Neutrophil (primary cell): ENCODE results near the gene DVL3.

ENCODE experiments used
- H3K27ac ChIP-seq: fragments of 200-600 bp; sonication (generic); 2 replicates; pipeline ENCODE4 v1.5.1; 2016; ENCODE audit warnings: mild to moderate bottlenecking, moderate library complexity
- H3K27me3 ChIP-seq: fragments of 200-600 bp; sonication (generic); 2 replicates; pipeline ENCODE4 v1.6.0; 2016; ENCODE audit warnings: mild to moderate bottlenecking
- H3K36me3 ChIP-seq: fragments of 200-600 bp; sonication (generic); 2 replicates; pipeline ENCODE4 v1.5.1; 2017
- H3K4me1 ChIP-seq, 2 experiments: fragments of 200-600 bp in 1 of 2; sonication (generic) in 1 of 2; 1 replicate in 1 of 2; 2 replicates in 1 of 2; pipeline versions ENCODE4 v1.5.1 to v1.6.1; 2013 to 2016; ENCODE audit warnings: low read depth in 1 of 2, low read length in 1 of 2, mild to moderate bottlenecking in 1 of 2, moderate library complexity in 1 of 2; ENCODE audit not compliant: control insufficient read depth in 1 of 2, insufficient read depth in 1 of 2
- H3K4me3 ChIP-seq, 2 experiments: fragments of 200-600 bp in 1 of 2; sonication (generic) in 1 of 2; 1 replicate in 1 of 2; 2 replicates in 1 of 2; pipeline ENCODE4 v1.5.1; 2013 to 2016; ENCODE audit warnings: low read depth in 1 of 2, low read length in 1 of 2, mild to moderate bottlenecking in 1 of 2, moderate library complexity in 1 of 2
- H3K9me3 ChIP-seq: fragments of 200-600 bp; sonication (generic); 2 replicates; pipeline ENCODE4 v1.5.1; 2016
- CTCF ChIP-seq: fragments of 200-600 bp; sonication (generic); IDR thresholded peaks from 2 replicates; pipeline ENCODE4 v1.5.1; 2016; ENCODE audit warnings: antibody characterized with exemption

Gene DVL3

GRCh38 chr3:184209146-184209923, 54.2 kb downstream of the DVL3 start:
- Histone ChIP-seq H3K4me3 (no peak overlapping the region), H3K27ac (no peak overlapping the region), H3K9me3 (no peaks in the 10 kb centered on the region), H3K36me3 (no peaks in the 10 kb centered on the region), H3K27me3 (peaks cover 63% of the 10 kb centered on the region), H3K4me1 (no peaks in the 10 kb centered on the region)
- no peak for TF ChIP-seq CTCF

GRCh38 chr3:184211297-184211696, 56.1 kb downstream of the DVL3 start:
- no peaks in the 10 kb centered on the region for H3K9me3 ChIP-seq
- no peak overlapping the region for H3K27ac ChIP-seq
- no peaks in the 10 kb centered on the region for H3K4me1 ChIP-seq
- no peak overlapping the region for H3K4me3 ChIP-seq
- H3K27me3 ChIP-seq, result peaks cover 66% of the 10 kb centered on the region
- TF ChIP-seq CTCF, result no peak
- H3K36me3 ChIP-seq, result no peaks in the 10 kb centered on the region

- TF ChIP-seq CTCF, result no peak
- peaks cover 62% of the 10 kb centered on the region for H3K27me3 ChIP-seq
- H3K4me3 ChIP-seq, result no peak overlapping the region
Observed at GRCh38 chr3:184211718-184212117, 56.5 kb downstream of the DVL3 start.

GRCh38 chr3:184218814-184219213, 63.6 kb downstream of the DVL3 start:
- no peak for TF ChIP-seq CTCF
- no peaks in the 10 kb centered on the region for H3K4me1 ChIP-seq
- no peak overlapping the region for H3K4me3 ChIP-seq
- H3K36me3 ChIP-seq, result no peaks in the 10 kb centered on the region
- H3K27ac ChIP-seq, result no peak overlapping the region
- H3K9me3 ChIP-seq, result no peaks in the 10 kb centered on the region
- H3K27me3 ChIP-seq, result peaks cover 69% of the 10 kb centered on the region

More at GRCh38 chr3:184211718-184212117, 56.5 kb downstream of the DVL3 start:
- no peaks in the 10 kb centered on the region for H3K9me3 ChIP-seq
- no peaks in the 10 kb centered on the region for H3K4me1 ChIP-seq
- no peaks in the 10 kb centered on the region for H3K36me3 ChIP-seq
- H3K27ac ChIP-seq, result no peak overlapping the region

- Histone ChIP-seq H3K4me3 (no peak overlapping the region), H3K36me3 (no peaks in the 10 kb centered on the region), H3K27ac (no peak overlapping the region), H3K4me1 (no peaks in the 10 kb centered on the region), H3K9me3 (no peaks in the 10 kb centered on the region), H3K27me3 (peaks cover 81% of the 10 kb centered on the region)
- TF ChIP-seq CTCF, result no peak
Observed at GRCh38 chr3:184222521-184222920, 67.3 kb downstream of the DVL3 start.
